Skeletal muscle cell (primary cell): ENCODE results near the gene RABAC1.
"Not testable (repeated sequence)": the region's sequence is repeated elsewhere in the genome, so short reads cannot be mapped to it uniquely, and the experiment has no call there.

Source experiments
- DNase-seq: peaks from one replicate; pipeline ENCODE4 v3.0.0-alpha.2; 2010; ENCODE audit warnings: low read depth
- H3K4me3 ChIP-seq: 2 replicates; pipeline ENCODE4 v1.5.1; 2011; ENCODE audit warnings: low read depth, mild to moderate bottlenecking, control low read depth, low read length, moderate library complexity

Gene RABAC1

GRCh38 chr19:41920882-41921576, 38.1 kb downstream of the RABAC1 start:
- no peak for DNase-seq
- H3K4me3 ChIP-seq = no peak overlapping the region

- no peak for DNase-seq
- no peak overlapping the region for H3K4me3 ChIP-seq
These were observed 39.0 kb downstream of the RABAC1 start for GRCh38 chr19:41919948-41920712.

- H3K4me3 ChIP-seq = no peak overlapping the region
- no peak for DNase-seq
These were observed 40.4 kb downstream of the RABAC1 start for GRCh38 chr19:41918653-41919244.

- no peak overlapping the region for H3K4me3 ChIP-seq
- no peak for DNase-seq
These were observed 41.0 kb downstream of the RABAC1 start for GRCh38 chr19:41918095-41918494.

- no peak overlapping the region for H3K4me3 ChIP-seq
These were observed 41.4 kb downstream of the RABAC1 start for GRCh38 chr19:41917676-41918075.

GRCh38 chr19:41915776-41916414, 43.2 kb downstream of the RABAC1 start:
- no peak for DNase-seq
- H3K4me3 ChIP-seq = no peak overlapping the region

More at GRCh38 chr19:41917676-41918075, 41.4 kb downstream of the RABAC1 start:
- DNase-seq = no peak

- DNase-seq = no peak
- no peak overlapping the region for H3K4me3 ChIP-seq
These were observed 43.9 kb downstream of the RABAC1 start for GRCh38 chr19:41915021-41915775.

- not testable (repeated sequence) for DNase-seq, H3K4me3 ChIP-seq
These were observed 44.7 kb downstream of the RABAC1 start for GRCh38 chr19:41914424-41914834.

GRCh38 chr19:41913538-41914423, 45.3 kb downstream of the RABAC1 start:
- H3K4me3 ChIP-seq = no peak overlapping the region
- DNase-seq = no peak

- no peak overlapping the region for H3K4me3 ChIP-seq
- DNase-seq = no peak
These were observed 46.1 kb downstream of the RABAC1 start for GRCh38 chr19:41912899-41913537.

GRCh38 chr19:41911889-41912731, 47.0 kb downstream of the RABAC1 start:
- no peak for DNase-seq
- H3K4me3 ChIP-seq = no peak overlapping the region

- no peak overlapping the region for H3K4me3 ChIP-seq
These were observed 47.9 kb downstream of the RABAC1 start for GRCh38 chr19:41910992-41911888.

GRCh38 chr19:41910240-41910991, 48.7 kb downstream of the RABAC1 start:
- no peak overlapping the region for H3K4me3 ChIP-seq
- no peak for DNase-seq

More at GRCh38 chr19:41910992-41911888, 47.9 kb downstream of the RABAC1 start:
- DNase-seq = no peak

- DNase-seq = no peak
- H3K4me3 ChIP-seq = no peak overlapping the region
These were observed 49.4 kb downstream of the RABAC1 start for GRCh38 chr19:41909706-41910105.

GRCh38 chr19:41908724-41909464, 50.2 kb downstream of the RABAC1 start:
- no peak for DNase-seq
- H3K4me3 ChIP-seq = no peak overlapping the region
